ENCODE measurements around the gene MAP7D2.

Gene MAP7D2

DNA sequence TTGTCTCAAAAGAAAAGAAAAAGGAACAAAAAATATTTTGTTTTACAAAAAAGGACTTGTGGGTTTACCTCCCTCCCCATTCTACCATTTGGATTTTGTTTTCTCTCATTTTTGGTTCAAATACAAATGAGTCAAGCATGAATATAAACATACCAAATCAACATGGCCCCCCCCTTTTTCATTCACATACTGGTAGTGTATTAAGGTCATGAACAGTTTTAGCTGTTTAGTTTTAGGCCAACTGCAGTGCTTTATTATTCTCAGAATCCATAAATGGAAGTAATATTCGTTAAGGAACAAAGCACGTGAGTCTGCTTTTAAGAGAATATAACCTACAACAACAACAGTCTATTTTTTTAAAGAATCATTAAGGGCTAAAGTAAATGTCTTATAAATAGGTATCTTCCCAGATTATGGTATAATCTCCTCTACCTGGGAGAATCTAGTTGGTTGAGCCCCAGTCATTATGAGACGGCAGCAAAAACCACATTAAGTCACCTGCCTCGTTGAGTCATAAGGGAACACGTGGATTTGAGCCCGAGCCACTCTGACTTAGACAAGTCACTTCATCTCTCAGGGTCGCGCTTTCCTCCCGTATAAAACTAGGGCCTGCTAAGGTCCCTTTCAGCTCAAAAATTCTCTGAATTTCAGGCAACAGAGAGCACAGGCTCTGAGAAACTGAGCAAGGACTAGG lies 152.5 kb downstream of the MAP7D2 start:
- no peak for DNase-seq

DNA sequence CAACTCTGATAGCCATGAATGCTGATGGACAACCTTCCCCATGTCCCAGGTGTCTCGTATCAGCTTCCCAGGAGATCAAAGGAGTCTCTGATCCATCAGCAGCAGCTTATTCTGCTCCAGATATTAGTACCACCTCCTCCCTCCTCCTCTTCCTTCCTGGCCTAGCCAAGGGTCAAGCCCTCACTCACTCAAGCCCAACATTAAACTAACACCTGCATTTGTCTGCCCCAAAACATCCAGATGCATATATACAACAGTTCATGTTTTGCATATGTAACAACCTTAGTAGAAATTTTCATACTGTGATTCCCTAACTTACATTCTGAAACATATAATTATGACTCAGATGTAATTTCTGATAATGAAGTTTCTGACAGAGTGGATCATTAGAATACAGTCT lies 155.8 kb downstream of the MAP7D2 start:
- no peak for DNase-seq

DNA sequence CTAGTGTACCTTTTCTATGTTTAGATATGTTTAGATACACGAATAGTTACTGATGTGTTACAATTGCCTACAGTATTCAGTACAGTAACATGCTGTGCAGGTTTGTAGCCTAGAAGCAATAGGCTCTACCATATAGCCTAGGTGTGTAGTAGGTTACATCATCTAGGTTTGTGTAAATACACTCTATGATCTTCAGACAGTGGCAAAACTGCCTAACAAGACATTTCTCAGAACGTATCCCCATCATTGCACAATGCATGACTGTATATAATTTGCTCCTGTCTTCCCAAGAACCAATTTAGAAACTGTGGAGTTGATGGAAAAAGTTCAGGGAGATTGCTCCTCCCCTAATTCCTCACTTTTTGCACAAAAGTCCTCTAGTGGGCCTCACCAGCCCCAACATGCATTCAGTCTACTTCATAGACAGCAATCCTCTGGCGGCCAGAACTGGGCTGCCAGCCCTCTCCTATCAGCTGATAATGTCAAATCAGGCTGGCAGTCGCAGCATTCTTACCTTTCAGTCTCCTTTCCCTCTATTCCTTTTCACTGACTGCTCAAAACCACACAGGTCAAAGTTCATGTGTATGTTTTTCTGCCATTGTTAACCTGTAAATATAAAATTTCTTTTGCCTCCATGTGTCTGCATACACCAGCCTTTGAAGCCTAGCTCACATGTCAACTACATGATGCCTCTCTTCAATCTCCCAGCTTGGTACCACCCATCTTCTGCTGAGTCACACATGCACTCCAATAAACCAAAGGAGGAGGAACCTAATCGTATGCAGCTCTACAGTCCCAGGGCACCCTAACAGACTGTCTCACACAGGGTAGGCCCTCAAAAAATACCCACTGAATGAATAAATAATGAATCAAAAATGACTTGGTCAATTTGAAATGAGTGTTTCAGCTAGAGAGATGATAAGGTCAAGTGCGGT lies 157.9 kb downstream of the MAP7D2 start:
- DNase-seq: no peak

DNA sequence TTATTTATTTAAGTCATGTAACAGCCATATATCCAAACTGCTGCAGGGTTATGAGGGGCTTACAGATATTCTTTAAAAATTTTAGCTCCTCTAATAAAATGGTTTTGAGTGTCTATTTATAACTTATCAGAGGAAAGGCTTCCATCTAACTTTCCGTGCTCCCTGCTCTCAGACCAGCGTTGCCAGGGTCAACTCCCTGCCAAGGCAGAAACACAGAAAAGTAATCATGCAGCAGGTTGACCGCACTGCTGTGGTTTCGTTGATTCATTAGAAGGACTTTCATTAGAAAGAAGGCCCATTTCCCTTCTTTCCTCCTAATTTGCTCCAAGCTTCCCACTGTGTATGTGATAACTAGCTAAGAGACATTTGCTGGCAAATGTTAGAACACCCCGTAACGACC lies 159.8 kb downstream of the MAP7D2 start:
- DNase-seq: no peak

Data from inflammatory macrophage treated with lipopolysaccharide for 4 hours (primary cell).